ENCODE results near the gene PLCD1. TPM values are rescaled to one million over a fixed set of nuclear protein-coding genes. Genes with fewer than 3 reads are reported as not detected.
A peak's percentile ranks its signal among the peaks of the same experiment; 100 is the strongest.
"Not testable (repeated sequence)": the region's sequence is repeated elsewhere in the genome, so short reads cannot be mapped to it uniquely, and the experiment has no call there.

The PLCD1 gene
- total RNA-seq, 1 donor from 2014 or later = 30.1 TPM

DNA sequence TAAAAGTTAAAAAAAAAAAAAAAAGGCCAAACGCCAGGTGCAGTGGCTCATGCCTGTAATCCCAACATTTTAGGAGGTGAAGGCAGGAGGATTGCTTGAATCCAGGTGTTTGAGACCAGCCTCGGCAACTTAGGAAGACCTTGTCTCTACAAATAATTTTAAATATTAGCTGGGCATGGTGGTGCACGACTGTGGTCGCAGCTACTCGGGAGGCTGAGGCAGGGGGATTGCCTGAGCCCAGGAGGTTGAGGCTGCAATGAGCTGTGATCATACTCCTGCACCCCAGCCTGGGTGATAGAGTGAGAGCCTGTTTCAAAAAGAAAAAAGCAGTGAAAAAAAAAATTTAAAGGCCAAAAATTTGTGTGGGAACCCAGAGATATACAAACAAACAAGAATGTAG, 6.8 kb upstream of the PLCD1 start:
- ATAC-seq = no peak
- Histone ChIP-seq H3K27me3 (ENCODE audit: low read depth) (no peaks in the 10 kb centered on the region), H3K4me3 (no peak overlapping the region), H3K36me3 (no peaks in the 10 kb centered on the region), H3K9me3 (no peaks in the 10 kb centered on the region), H3K4me1 (peaks cover 29% of the 10 kb centered on the region), H3K27ac (no peak overlapping the region)
- no peak for DNase-seq
- intact Hi-C loops (cut with DNase I) = no loop called here
- no peak for TF ChIP-seq CTCF (IDR thresholded peaks at IDR 0.05)

GRCh38 chr3:38034335-38034734, 4.9 kb upstream of the PLCD1 start:
- DNase-seq; H3K4me3 ChIP-seq; H3K9me3 ChIP-seq; H3K36me3 ChIP-seq; H3K27me3 ChIP-seq (ENCODE audit: low read depth); H3K27ac ChIP-seq; intact Hi-C loops (cut with DNase I); ATAC-seq: not testable (repeated sequence)
- H3K4me1 ChIP-seq = peaks cover 31% of the 10 kb centered on the region

DNA sequence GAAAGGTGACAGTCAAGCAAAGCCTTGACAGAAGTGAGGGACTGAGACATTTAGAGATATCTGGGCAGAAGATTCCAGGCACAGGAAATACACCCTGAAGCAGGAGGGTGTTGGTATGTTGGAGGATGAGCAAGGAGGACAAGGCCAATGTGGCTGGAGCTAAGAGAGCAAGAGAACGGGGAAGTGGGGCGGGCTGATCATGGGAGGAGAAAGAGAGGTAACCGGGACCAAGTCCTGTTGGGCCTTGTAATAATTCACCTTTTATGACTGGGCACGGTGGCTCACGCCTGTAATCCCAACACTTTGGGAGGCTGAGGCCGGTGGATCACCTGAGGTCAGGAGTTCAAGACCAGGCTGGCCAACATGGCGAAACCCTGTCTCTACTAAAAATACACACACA, 4.1 kb upstream of the PLCD1 start:
- intact Hi-C loops (cut with DNase I); ATAC-seq; H3K27ac ChIP-seq; H3K27me3 ChIP-seq (ENCODE audit: low read depth); H3K4me3 ChIP-seq; H3K9me3 ChIP-seq; DNase-seq; H3K36me3 ChIP-seq: not testable (repeated sequence)
- H3K4me1 ChIP-seq = peaks cover 28% of the 10 kb centered on the region

DNA sequence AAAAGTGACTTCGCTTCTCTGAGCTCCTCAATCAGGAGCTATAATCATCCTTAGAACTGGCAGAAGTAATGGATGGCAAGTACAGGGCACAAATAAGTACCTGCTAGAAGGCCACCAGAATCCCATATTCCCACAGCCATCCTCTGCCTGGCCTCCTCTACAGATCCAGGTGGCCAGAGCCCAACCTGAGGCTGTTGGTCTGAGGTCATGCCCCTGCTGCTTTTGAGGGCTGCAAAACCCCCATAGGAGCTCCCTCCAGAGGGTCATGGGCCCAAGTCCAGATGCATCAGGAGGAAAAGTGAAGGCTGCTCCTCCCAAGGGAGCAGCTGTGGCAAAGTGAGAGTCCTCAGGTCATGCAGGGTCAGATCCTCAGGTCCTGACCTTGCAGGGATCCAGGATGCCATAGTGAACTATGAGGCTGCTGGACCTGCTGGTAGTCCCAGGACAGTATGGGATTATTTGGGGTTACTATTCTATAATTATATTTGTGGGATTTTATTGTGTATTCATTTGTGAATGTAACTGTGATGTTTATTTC, 3.0 kb upstream of the PLCD1 start:
- intact Hi-C loops (cut with DNase I) = no loop called here
- Histone ChIP-seq H3K9me3 (no peaks in the 10 kb centered on the region), H3K27ac (no peak overlapping the region), H3K4me3 (no peak overlapping the region), H3K27me3 (ENCODE audit: low read depth) (no peaks in the 10 kb centered on the region), H3K4me1 (peaks cover 31% of the 10 kb centered on the region), H3K36me3 (no peaks in the 10 kb centered on the region)
- TF ChIP-seq CTCF (IDR thresholded peaks at IDR 0.05) = no peak
- DNase-seq (no peak), ATAC-seq (no peak)

GRCh38 chr3:38031022-38031994, 1.9 kb upstream of the PLCD1 start:
- Histone ChIP-seq H3K27ac (peak overlapping the region; percentile 88), H3K4me1 (peaks cover 32% of the 10 kb centered on the region), H3K4me3 (no peak overlapping the region), H3K27me3 (ENCODE audit: low read depth) (no peaks in the 10 kb centered on the region), H3K36me3 (no peaks in the 10 kb centered on the region), H3K9me3 (no peaks in the 10 kb centered on the region)
- no peak for TF ChIP-seq CTCF (IDR thresholded peaks at IDR 0.05)
- DNase-seq (peak; percentile 87), ATAC-seq (peak; percentile 75 to 81)
- intact Hi-C loops (cut with DNase I) = no loop called here

DNA sequence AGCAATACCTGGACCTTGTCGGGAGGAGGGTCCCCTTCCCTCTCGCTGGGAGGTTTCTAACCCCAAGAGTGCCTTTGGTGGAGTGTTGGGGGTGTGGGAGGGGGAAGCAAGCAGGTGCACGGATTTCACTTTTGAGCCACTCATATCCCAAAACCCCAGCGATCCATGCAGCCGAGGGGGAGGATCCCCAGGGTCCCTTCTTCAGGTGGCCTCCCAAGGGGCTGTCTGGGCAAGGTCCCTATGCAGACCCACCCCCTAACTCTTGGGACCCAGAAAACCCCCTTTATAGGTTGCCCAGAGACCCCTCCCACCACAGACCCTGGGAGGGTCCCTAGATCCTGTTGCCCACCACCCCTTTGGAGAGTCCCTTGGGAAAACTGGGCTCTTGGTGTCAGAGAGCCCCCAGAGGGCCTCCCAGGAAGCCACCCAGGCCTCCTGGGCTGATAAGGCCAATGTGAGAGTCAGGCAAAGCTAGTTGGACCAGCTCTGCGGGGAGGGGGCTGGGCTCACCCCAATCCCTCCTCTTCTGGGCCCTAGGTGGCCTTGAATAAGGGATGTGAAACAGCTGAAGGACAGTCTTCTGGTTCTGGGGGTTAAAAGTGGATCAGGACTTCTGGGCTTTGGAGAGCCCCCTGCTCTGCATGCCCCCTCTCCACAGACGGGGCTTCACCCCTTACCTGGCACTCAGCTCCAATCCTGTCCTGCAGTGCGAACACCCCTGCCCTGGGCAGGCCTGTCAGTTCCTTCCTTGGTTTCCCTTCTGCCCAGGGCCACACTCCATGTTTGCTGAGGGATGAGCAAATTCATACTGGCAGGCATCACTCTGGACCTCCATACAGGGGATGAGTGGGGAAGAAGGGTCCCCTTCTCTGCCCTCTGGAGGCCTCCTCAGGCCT, 932 bp upstream of the PLCD1 start:
- Histone ChIP-seq H3K36me3 (no peaks in the 10 kb centered on the region), H3K9me3 (no peaks in the 10 kb centered on the region), H3K4me3 (peak overlapping the region; percentile 81), H3K4me1 (peaks cover 41% of the 10 kb centered on the region), H3K27me3 (ENCODE audit: low read depth) (no peaks in the 10 kb centered on the region), H3K27ac (peak overlapping the region; percentile 88)
- TF ChIP-seq CTCF (IDR thresholded peaks at IDR 0.05) = no peak
- DNase-seq (no peak), ATAC-seq (no peak)
- intact Hi-C loops (cut with DNase I) = no loop called here

Measured in lower lobe of right lung (tissue), 2 donors.